Measurements from ENCODE around the gene SORBS2.

SORBS2 gene

GRCh38 chr4:185767528-185767927 lies 44.5 kb downstream of the SORBS2 start:
- H3K27ac ChIP-seq = no peak overlapping the region
- TF ChIP-seq CTCF (IDR thresholded peaks at IDR 0.05) = no peak
- TF ChIP-seq ZFX (IDR thresholded peaks at IDR 0.05; ENCODE audit: borderline replicate concordance) = no peak

GRCh38 chr4:185764876-185765275 lies 47.1 kb downstream of the SORBS2 start:
- no peak overlapping the region for H3K27ac ChIP-seq
- no peak for TF ChIP-seq ZFX (IDR thresholded peaks at IDR 0.05; ENCODE audit: borderline replicate concordance)
- no peak for TF ChIP-seq CTCF (IDR thresholded peaks at IDR 0.05)

GRCh38 chr4:185761352-185762235 lies 50.4 kb downstream of the SORBS2 start:
- TF ChIP-seq ZFX (IDR thresholded peaks at IDR 0.05; ENCODE audit: borderline replicate concordance) (no peak), CTCF (IDR thresholded peaks at IDR 0.05) (no peak)
- H3K27ac ChIP-seq = no peak overlapping the region

- TF ChIP-seq ZFX (IDR thresholded peaks at IDR 0.05; ENCODE audit: borderline replicate concordance) (no peak), CTCF (IDR thresholded peaks at IDR 0.05) (no peak)
- no peak overlapping the region for H3K27ac ChIP-seq
Measured at GRCh38 chr4:185758807-185759206, 53.2 kb downstream of the SORBS2 start.

- TF ChIP-seq CTCF (IDR thresholded peaks at IDR 0.05) (no peak), ZFX (IDR thresholded peaks at IDR 0.05; ENCODE audit: borderline replicate concordance) (no peak)
- no peak overlapping the region for H3K27ac ChIP-seq
Measured at GRCh38 chr4:185755451-185755850, 56.5 kb downstream of the SORBS2 start.

- no peak for TF ChIP-seq CTCF (IDR thresholded peaks at IDR 0.05)
- TF ChIP-seq ZFX (IDR thresholded peaks at IDR 0.05; ENCODE audit: borderline replicate concordance) = no peak
- no peak overlapping the region for H3K27ac ChIP-seq
Measured at GRCh38 chr4:185754961-185755360, 57.0 kb downstream of the SORBS2 start.

- no peak overlapping the region for H3K27ac ChIP-seq
- TF ChIP-seq ZFX (IDR thresholded peaks at IDR 0.05; ENCODE audit: borderline replicate concordance) = no peak
- no peak for TF ChIP-seq CTCF (IDR thresholded peaks at IDR 0.05)
Measured at GRCh38 chr4:185752872-185753271, 59.1 kb downstream of the SORBS2 start.
